ENCODE results near the gene INKA2. TPM values are rescaled to one million over a fixed set of nuclear protein-coding genes. Genes with fewer than 3 reads are reported as not detected.

INKA2 gene
- polyA plus RNA-seq, 1 donor, result 4.2 TPM

GRCh38 chr1:111723091-111723806, 15.9 kb downstream of the INKA2 start:
- Histone ChIP-seq H3K9me3 (ENCODE audit: control insufficient read depth, low read depth, low read length) (no peaks in the 10 kb centered on the region), H3K27ac (ENCODE audit: low read length) (no peak overlapping the region), H3K4me1 (ENCODE audit: control insufficient read depth, insufficient read depth, low read length) (no peaks in the 10 kb centered on the region), H3K36me3 (ENCODE audit: control insufficient read depth, insufficient read depth, low read length) (peaks cover 6% of the 10 kb centered on the region), H3K4me3 (ENCODE audit: low read length) (no peak overlapping the region), H3K27me3 (ENCODE audit: control insufficient read depth, insufficient read depth, low read length) (no peaks in the 10 kb centered on the region)
- 80% methylated on average over 1 of the region's 7 CpGs for WGBS (ENCODE audit: insufficient coverage, low lambda C conversion rate)
- DNase-seq, result no peak

DNA sequence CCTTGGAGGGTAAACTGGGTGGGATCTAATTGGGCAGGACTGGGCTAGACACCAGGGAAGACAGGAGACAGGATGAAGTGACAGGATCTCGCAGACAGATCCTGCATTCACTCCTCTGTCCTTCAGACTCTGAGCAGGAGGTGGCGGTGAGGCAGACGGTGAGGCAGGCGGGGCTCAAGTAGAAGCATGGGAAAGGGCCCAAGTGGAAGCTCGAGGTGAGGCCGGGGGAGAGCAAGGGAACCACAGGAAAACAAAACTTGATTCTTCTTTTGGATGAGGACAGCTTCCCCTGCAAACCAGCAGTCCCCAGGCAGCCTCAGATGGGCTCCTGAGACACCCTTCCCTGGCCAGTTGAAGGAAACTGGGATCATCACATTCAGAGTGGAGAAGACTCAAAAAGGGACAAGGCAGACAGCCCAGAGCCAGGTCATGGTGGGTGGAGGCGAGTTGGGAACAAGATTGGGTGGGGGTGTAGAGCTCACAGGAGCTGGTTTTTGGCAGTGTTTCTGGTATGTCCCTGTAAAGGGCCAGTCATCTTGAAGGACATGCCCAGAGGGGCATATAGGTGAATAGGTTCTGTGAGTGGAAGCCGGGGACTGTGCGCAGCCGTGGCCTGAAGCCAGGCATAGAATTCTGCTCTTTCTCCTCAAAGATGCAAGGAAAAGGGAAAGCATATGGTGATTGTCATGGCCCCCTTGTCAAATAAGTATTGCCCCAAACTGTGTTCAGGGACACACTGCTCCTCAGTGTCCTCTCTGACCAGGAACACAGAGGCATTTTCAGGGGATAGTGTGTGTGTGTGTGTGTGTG, 18.0 kb downstream of the INKA2 start:
- Histone ChIP-seq H3K27me3 (ENCODE audit: control insufficient read depth, insufficient read depth, low read length) (no peaks in the 10 kb centered on the region), H3K27ac (ENCODE audit: low read length) (no peak overlapping the region), H3K9me3 (ENCODE audit: control insufficient read depth, low read depth, low read length) (no peaks in the 10 kb centered on the region), H3K36me3 (ENCODE audit: control insufficient read depth, insufficient read depth, low read length) (peaks cover 4% of the 10 kb centered on the region), H3K4me1 (ENCODE audit: control insufficient read depth, insufficient read depth, low read length) (no peaks in the 10 kb centered on the region), H3K4me3 (ENCODE audit: low read length) (no peak overlapping the region)
- DNase-seq, result no peak
- 42% methylated on average over 3 of the region's 10 CpGs for WGBS (ENCODE audit: insufficient coverage, low lambda C conversion rate)

- peaks cover 4% of the 10 kb centered on the region for H3K36me3 ChIP-seq (ENCODE audit: control insufficient read depth, insufficient read depth, low read length)
- no peaks in the 10 kb centered on the region for H3K27me3 ChIP-seq (ENCODE audit: control insufficient read depth, insufficient read depth, low read length)
- DNase-seq, result no peak
- WGBS (ENCODE audit: insufficient coverage, low lambda C conversion rate), result 90% methylated on average over 3 of the region's 7 CpGs
- no peak overlapping the region for H3K27ac ChIP-seq (ENCODE audit: low read length)
- H3K4me3 ChIP-seq (ENCODE audit: low read length), result no peak overlapping the region
- H3K4me1 ChIP-seq (ENCODE audit: control insufficient read depth, insufficient read depth, low read length), result no peaks in the 10 kb centered on the region
- H3K9me3 ChIP-seq (ENCODE audit: control insufficient read depth, low read depth, low read length), result no peaks in the 10 kb centered on the region
These were observed 18.8 kb downstream of the INKA2 start for GRCh38 chr1:111720274-111720976.

GRCh38 chr1:111719674-111720132, 19.5 kb downstream of the INKA2 start:
- Histone ChIP-seq H3K9me3 (ENCODE audit: control insufficient read depth, low read depth, low read length) (no peaks in the 10 kb centered on the region), H3K36me3 (ENCODE audit: control insufficient read depth, insufficient read depth, low read length) (peaks cover 4% of the 10 kb centered on the region), H3K4me3 (ENCODE audit: low read length) (no peak overlapping the region), H3K27ac (ENCODE audit: low read length) (no peak overlapping the region), H3K27me3 (ENCODE audit: control insufficient read depth, insufficient read depth, low read length) (no peaks in the 10 kb centered on the region), H3K4me1 (ENCODE audit: control insufficient read depth, insufficient read depth, low read length) (no peaks in the 10 kb centered on the region)
- no peak for DNase-seq
- no CpG with 5 or more reads among the region's 4 CpGs for WGBS (ENCODE audit: insufficient coverage, low lambda C conversion rate)

- Histone ChIP-seq H3K4me3 (ENCODE audit: low read length) (no peak overlapping the region), H3K27me3 (ENCODE audit: control insufficient read depth, insufficient read depth, low read length) (no peaks in the 10 kb centered on the region), H3K4me1 (ENCODE audit: control insufficient read depth, insufficient read depth, low read length) (no peaks in the 10 kb centered on the region), H3K27ac (ENCODE audit: low read length) (no peak overlapping the region), H3K9me3 (ENCODE audit: control insufficient read depth, low read depth, low read length) (no peaks in the 10 kb centered on the region), H3K36me3 (ENCODE audit: control insufficient read depth, insufficient read depth, low read length) (peaks cover 4% of the 10 kb centered on the region)
- DNase-seq, result no peak
- WGBS (ENCODE audit: insufficient coverage, low lambda C conversion rate), result no CpG with 5 or more reads among the region's 5 CpGs
These were observed 20.1 kb downstream of the INKA2 start for GRCh38 chr1:111719135-111719534.

DNA sequence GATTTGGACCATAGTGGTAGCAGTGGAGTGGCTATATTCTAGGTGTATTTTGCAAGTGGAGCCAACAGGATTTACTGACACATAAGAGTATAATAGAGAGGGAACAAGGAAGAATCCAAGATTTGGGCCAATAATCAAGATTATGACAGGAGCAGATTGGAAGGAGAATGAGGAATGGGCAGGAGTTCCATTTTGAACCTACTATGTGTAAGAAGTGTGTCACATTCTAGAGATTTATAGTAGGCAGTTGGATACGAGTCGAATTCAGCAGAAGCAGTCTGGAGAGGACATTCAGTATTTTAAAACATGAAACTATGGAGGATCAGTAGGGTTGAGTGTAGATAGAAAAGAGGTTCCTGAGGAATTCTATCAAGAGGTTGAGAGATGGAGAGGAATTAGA, 21.7 kb downstream of the INKA2 start:
- Histone ChIP-seq H3K27me3 (ENCODE audit: control insufficient read depth, insufficient read depth, low read length) (no peaks in the 10 kb centered on the region), H3K4me1 (ENCODE audit: control insufficient read depth, insufficient read depth, low read length) (no peaks in the 10 kb centered on the region), H3K4me3 (ENCODE audit: low read length) (no peak overlapping the region), H3K9me3 (ENCODE audit: control insufficient read depth, low read depth, low read length) (no peaks in the 10 kb centered on the region), H3K36me3 (ENCODE audit: control insufficient read depth, insufficient read depth, low read length) (peaks cover 7% of the 10 kb centered on the region), H3K27ac (ENCODE audit: low read length) (no peak overlapping the region)
- 100% methylated on average over 2 of the region's 2 CpGs for WGBS (ENCODE audit: insufficient coverage, low lambda C conversion rate)
- DNase-seq, result no peak

GRCh38 chr1:111716333-111716732, 22.9 kb downstream of the INKA2 start:
- Histone ChIP-seq H3K27ac (ENCODE audit: low read length) (no peak overlapping the region), H3K4me3 (ENCODE audit: low read length) (no peak overlapping the region), H3K36me3 (ENCODE audit: control insufficient read depth, insufficient read depth, low read length) (peaks cover 7% of the 10 kb centered on the region), H3K27me3 (ENCODE audit: control insufficient read depth, insufficient read depth, low read length) (no peaks in the 10 kb centered on the region), H3K9me3 (ENCODE audit: control insufficient read depth, low read depth, low read length) (no peaks in the 10 kb centered on the region), H3K4me1 (ENCODE audit: control insufficient read depth, insufficient read depth, low read length) (no peaks in the 10 kb centered on the region)
- WGBS (ENCODE audit: insufficient coverage, low lambda C conversion rate), result no CpG with 5 or more reads among the region's 3 CpGs
- no peak for DNase-seq

DNA sequence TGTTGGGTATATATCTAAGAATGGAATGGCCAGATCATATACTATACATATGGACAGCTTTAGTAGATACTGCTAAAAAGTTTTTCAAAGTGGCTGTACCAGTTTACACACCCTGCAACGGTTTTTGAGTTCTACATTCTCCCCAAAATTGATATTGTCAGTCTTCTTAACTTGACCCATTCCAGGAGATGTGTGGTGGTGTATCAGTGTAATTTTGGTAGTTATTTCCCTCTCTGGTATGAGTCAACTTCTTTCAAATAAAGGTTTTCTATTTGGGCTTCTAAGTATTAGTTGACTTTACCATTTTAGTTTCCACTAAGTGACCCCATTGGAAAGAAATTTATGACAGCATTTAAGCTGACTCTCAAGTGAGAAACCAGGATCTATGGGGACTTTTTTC, 29.2 kb downstream of the INKA2 start:
- no peaks in the 10 kb centered on the region for H3K27me3 ChIP-seq (ENCODE audit: control insufficient read depth, insufficient read depth, low read length)
- H3K36me3 ChIP-seq (ENCODE audit: control insufficient read depth, insufficient read depth, low read length), result peaks cover 35% of the 10 kb centered on the region
- H3K4me1 ChIP-seq (ENCODE audit: control insufficient read depth, insufficient read depth, low read length), result no peaks in the 10 kb centered on the region
- no peaks in the 10 kb centered on the region for H3K9me3 ChIP-seq (ENCODE audit: control insufficient read depth, low read depth, low read length)
- H3K27ac ChIP-seq (ENCODE audit: low read length), result no peak overlapping the region
- no CpG with 5 or more reads among the region's 1 CpG for WGBS (ENCODE audit: insufficient coverage, low lambda C conversion rate)
- no peak for DNase-seq
- H3K4me3 ChIP-seq (ENCODE audit: low read length), result no peak overlapping the region

DNA sequence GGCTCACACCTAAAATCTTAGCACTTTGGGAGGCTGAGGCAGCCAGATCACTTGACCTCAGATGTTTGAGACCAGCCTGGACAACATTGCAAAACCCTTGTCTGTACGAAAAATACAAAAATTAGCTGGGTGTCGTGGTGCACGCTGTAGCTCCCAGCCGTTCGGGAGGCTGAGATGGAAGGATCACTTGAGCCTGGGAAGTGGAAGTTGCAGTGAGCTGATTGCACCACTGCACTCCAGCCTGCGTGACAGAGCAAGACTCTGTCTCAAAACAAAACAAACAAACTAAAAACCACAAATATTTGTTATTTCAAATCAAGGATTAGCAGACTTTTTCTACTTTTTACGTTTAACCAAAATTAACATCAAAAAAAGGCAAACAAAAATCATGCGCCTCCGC, 31.3 kb downstream of the INKA2 start:
- Histone ChIP-seq H3K36me3 (ENCODE audit: control insufficient read depth, insufficient read depth, low read length) (peaks cover 47% of the 10 kb centered on the region), H3K4me1 (ENCODE audit: control insufficient read depth, insufficient read depth, low read length) (no peaks in the 10 kb centered on the region), H3K9me3 (ENCODE audit: control insufficient read depth, low read depth, low read length) (no peaks in the 10 kb centered on the region), H3K27me3 (ENCODE audit: control insufficient read depth, insufficient read depth, low read length) (no peaks in the 10 kb centered on the region), H3K27ac (ENCODE audit: low read length) (no peak overlapping the region), H3K4me3 (ENCODE audit: low read length) (no peak overlapping the region)
- 100% methylated on average over 2 of the region's 9 CpGs for WGBS (ENCODE audit: insufficient coverage, low lambda C conversion rate)
- no peak for DNase-seq

DNA sequence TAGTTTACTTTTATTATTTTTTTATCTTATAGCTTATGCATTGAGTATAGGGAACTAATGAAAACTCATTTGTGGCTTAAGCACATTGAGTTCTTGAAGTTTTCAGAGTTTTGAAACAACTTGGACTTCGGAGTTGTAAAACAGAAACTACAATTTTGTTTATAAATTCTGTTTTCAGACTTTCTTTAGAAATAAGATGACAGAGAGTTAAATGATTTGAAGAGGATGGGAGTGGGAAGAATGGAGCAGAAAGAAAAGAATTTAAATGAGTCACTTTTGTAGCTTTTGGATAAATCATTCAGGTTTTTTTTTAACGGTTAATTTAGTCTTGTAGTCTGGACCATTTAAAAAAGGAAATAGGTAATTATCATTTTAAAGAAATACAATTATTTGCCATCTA, 32.3 kb downstream of the INKA2 start:
- 83% methylated on average over 2 of the region's 2 CpGs for WGBS (ENCODE audit: insufficient coverage, low lambda C conversion rate)
- H3K4me3 ChIP-seq (ENCODE audit: low read length), result no peak overlapping the region
- no peaks in the 10 kb centered on the region for H3K4me1 ChIP-seq (ENCODE audit: control insufficient read depth, insufficient read depth, low read length)
- H3K9me3 ChIP-seq (ENCODE audit: control insufficient read depth, low read depth, low read length), result no peaks in the 10 kb centered on the region
- H3K36me3 ChIP-seq (ENCODE audit: control insufficient read depth, insufficient read depth, low read length), result peaks cover 53% of the 10 kb centered on the region
- no peaks in the 10 kb centered on the region for H3K27me3 ChIP-seq (ENCODE audit: control insufficient read depth, insufficient read depth, low read length)
- H3K27ac ChIP-seq (ENCODE audit: low read length), result no peak overlapping the region
- no peak for DNase-seq

Data from large intestine (tissue), 3 donors.